Endothelial cell of umbilical vein (primary cell): Measurements from ENCODE around the gene LRRC32. TPM values are rescaled to one million over a fixed set of nuclear protein-coding genes. Genes with fewer than 3 reads are reported as not detected.

Experiments
- BruUV-seq: library from RNA; stranded (reverse); fragments of 400-500 nt; replicated peaks from 2 replicates; lab custom pipeline; 2021; lab: Mats Ljungman, UMichigan
- CTCF ChIA-PET: fragments of 300-600, 350-600 bp; sonication (Branson Sonifier 250); formaldehyde crosslinking; loops from one replicate; lab custom pipeline; 2021; ENCODE audit warnings: antibody characterized with exemption, inconsistent platforms; lab: Charles Lee
- POLR2A ChIA-PET: fragments of 300-600, 350-600 bp; sonication (Branson Sonifier 250); formaldehyde crosslinking; loops from one replicate; lab custom pipeline; 2021; ENCODE audit warnings: antibody characterized with exemption, inconsistent platforms; lab: Charles Lee
- DNase-seq: peaks from one replicate; pipeline ENCODE4 v3.0.0-alpha.2; 2011; ENCODE audit warnings: low read depth, low spot score
- FAIRE-seq: peaks from 2 replicates; lab custom pipeline; 2011; peaks lifted over from hg19 to GRCh38; lab: Jason Lieb, UNC
- H2AFZ ChIP-seq: 2 replicates; pipeline ENCODE4 v1.6.0; 2012; ENCODE audit warnings: low read depth, low read length, control low read depth, inconsistent platforms
- H3K27ac ChIP-seq: 2 replicates; pipeline ENCODE4 v1.5.1; 2011; ENCODE audit warnings: low read depth, mild to moderate bottlenecking, control low read depth, low read length, moderate library complexity; ENCODE audit not compliant: insufficient read depth
- H3K27me3 ChIP-seq, 2 experiments: 2 replicates each; pipeline versions ENCODE4 v1.6.0 to v1.6.1; 2011; ENCODE audit warnings: low read length in 2 of 2, mixed read lengths in 1 of 2; ENCODE audit not compliant: control insufficient read depth in 2 of 2, insufficient read depth in 2 of 2
- H3K36me3 ChIP-seq, 2 experiments: 2 replicates in 1 of 2; 3 replicates in 1 of 2; pipeline ENCODE4 v1.5.1; 2011; ENCODE audit warnings: low read length in 2 of 2, mild to moderate bottlenecking in 1 of 2, moderate library complexity in 1 of 2; ENCODE audit not compliant: control insufficient read depth in 2 of 2, insufficient read depth in 2 of 2; ENCODE audit errors: extremely low read depth in 1 of 2
- H3K4me1 ChIP-seq: 3 replicates; pipeline ENCODE4 v1.5.1; 2011; ENCODE audit warnings: mild to moderate bottlenecking, low read length; ENCODE audit not compliant: control insufficient read depth, insufficient read depth; ENCODE audit errors: extremely low read depth
- H3K4me2 ChIP-seq: 2 replicates; pipeline ENCODE4 v1.6.1; 2011; ENCODE audit warnings: low read length, control low read depth, mixed read lengths; ENCODE audit not compliant: insufficient read depth
- H3K4me3 ChIP-seq, 3 experiments: fragments of 200-600 bp in 1 of 3; sonication (generic), shearing (Covaris generic) in 1 of 3; replicated peaks in 1 of 3; 2 replicates each; pipeline ENCODE4 v1.5.1; 2011 to 2016; ENCODE audit warnings: control low read depth in 3 of 3, low read length in 3 of 3, mild to moderate bottlenecking in 2 of 3, inconsistent platforms in 1 of 3, low read depth in 1 of 3, moderate library complexity in 1 of 3; ENCODE audit not compliant: insufficient read depth in 1 of 3
- H3K79me2 ChIP-seq: 2 replicates; pipeline ENCODE4 v1.6.0; 2012; ENCODE audit warnings: low read length, inconsistent platforms; ENCODE audit not compliant: control insufficient read depth, insufficient read depth
- H3K9ac ChIP-seq: replicated peaks from 2 replicates; pipeline ENCODE3; 2011; ENCODE audit warnings: low read length, control low read depth; ENCODE audit not compliant: insufficient read depth; ENCODE audit errors: extremely low read depth
- H3K9me1 ChIP-seq: replicated peaks from 3 replicates; pipeline ENCODE4 v1.6.0; 2011; ENCODE audit warnings: mild to moderate bottlenecking, low read length; ENCODE audit not compliant: control insufficient read depth, insufficient read depth; ENCODE audit errors: extremely low read depth
- H3K9me3 ChIP-seq: replicated peaks from 2 replicates; pipeline ENCODE4 v1.5.1; 2012; ENCODE audit warnings: low read length, inconsistent platforms; ENCODE audit not compliant: control insufficient read depth, insufficient read depth
- H4K20me1 ChIP-seq: replicated peaks from 2 replicates; pipeline ENCODE3; 2011; ENCODE audit warnings: mild to moderate bottlenecking, low read length; ENCODE audit not compliant: control insufficient read depth, insufficient read depth; ENCODE audit errors: extremely low read depth
- EZH2 ChIP-seq: IDR thresholded peaks from 2 replicates; pipeline ENCODE4 v1.6.1; 2012; ENCODE audit warnings: borderline replicate concordance, low read depth, mild to moderate bottlenecking, moderate library complexity, low read length, inconsistent platforms; ENCODE audit not compliant: severe bottlenecking
- FOS ChIP-seq: IDR thresholded peaks from 2 replicates; pipeline ENCODE4 v1.6.1; 2011; ENCODE audit warnings: mild to moderate bottlenecking, low read length, moderate library complexity, borderline replicate concordance; ENCODE audit not compliant: insufficient read depth
- GATA2 ChIP-seq: IDR thresholded peaks from 2 replicates; pipeline ENCODE4 v1.7.0; 2011; ENCODE audit warnings: low read depth, mild to moderate bottlenecking, moderate library complexity, mixed read lengths, low read length; ENCODE audit not compliant: insufficient read length, insufficient read depth
- JUN ChIP-seq: IDR thresholded peaks from 2 replicates; pipeline ENCODE4 v1.6.1; 2011; ENCODE audit warnings: borderline replicate concordance, low read depth; ENCODE audit not compliant: insufficient read length, insufficient read depth
- MAX ChIP-seq: IDR thresholded peaks from 2 replicates; pipeline ENCODE4 v1.6.1; 2011; ENCODE audit not compliant: insufficient read depth, insufficient read length
- MYC ChIP-seq: IDR thresholded peaks from one replicate; pipeline ENCODE4 v1.6.1; 2011; ENCODE audit warnings: mild to moderate bottlenecking, low read depth, low read length
- POLR2A ChIP-seq: IDR thresholded peaks from 2 replicates; pipeline ENCODE4 v1.6.1; 2012; ENCODE audit warnings: low read depth, mild to moderate bottlenecking, control low read depth, low read length
- POLR2AphosphoS5 ChIP-seq: IDR thresholded peaks from 2 replicates; pipeline ENCODE4 v1.6.1; 2012; ENCODE audit warnings: low read depth, mild to moderate bottlenecking, control low read depth, low read length, moderate library complexity; ENCODE audit not compliant: insufficient read depth
- dilution Hi-C: fragments of 300-500 bp; cut with MboI; formaldehyde crosslinking; loops from one replicate; pipeline ENCODE4 v1.15.0; 2019; ENCODE audit warnings: low sequenced_read_pairs; ENCODE audit not compliant: extremely low pct_ligation_motif_present
- intact Hi-C: fragments of 100-400 bp; cut with micrococcal nuclease; formaldehyde crosslinking; loops from one replicate; pipeline ENCODE4 v1.10.0; 2022
- polyA plus RNA-seq, 4 experiments: library from polyadenylated mRNA; depleted of rRNA in 3 of 4; stranded (reverse) in 3 of 4; unstranded in 1 of 4; fragments of >200 nt; gene quantifications; 2 replicates each; pipeline versions ENCODE4 v1.2.1 to v1.2.3, GENCODE V29; 2011 to 2012; ENCODE audit warnings: missing spikeins in 1 of 4
- total RNA-seq: library from RNA; stranded (reverse); gene quantifications from 2 replicates; pipeline ENCODE4 v1.2.3, GENCODE V29; 2021
- TF ChIP-seq, protein P1 (sequence below), 2 donors: IDR thresholded peaks; 1 replicate in 1 of 2; 2 replicates in 1 of 2; pipeline ENCODE4 v1.5.1; 2011; ENCODE audit warnings: low read length in 2 of 2, mild to moderate bottlenecking in 2 of 2, moderate library complexity in 2 of 2, control low read depth in 1 of 2, inconsistent platforms in 1 of 2, low read depth in 1 of 2; ENCODE audit not compliant: insufficient read depth in 1 of 2; ENCODE audit errors: extremely low read depth in 1 of 2

LRRC32 gene
- total and polyA plus RNA-seq, 2 donors (not counting 3 experiments of a cell fraction or from before 2014, with no cell fraction given) = 77.2 to 117 TPM

- POLR2A ChIA-PET = no interaction called here
- H3K36me3 ChIP-seq = no peaks in the 10 kb centered on the region
- no peak for FAIRE-seq
- dilution Hi-C loops (no loop called here), intact Hi-C loops (no loop called here)
- H4K20me1 ChIP-seq = no peaks in the 10 kb centered on the region
- no peak overlapping the region for H3K27ac ChIP-seq
- no peak overlapping the region for H3K4me2 ChIP-seq
- H3K27me3 ChIP-seq = no peaks in the 10 kb centered on the region
- BruUV-seq = no TSS peak
- no peak overlapping the region for H3K4me3 ChIP-seq
- CTCF ChIA-PET = no interaction called here
- H3K4me1 ChIP-seq = no peaks in the 10 kb centered on the region
- H2AFZ ChIP-seq = no peak overlapping the region
- no peak for DNase-seq
- no peaks in the 10 kb centered on the region for H3K9me3 ChIP-seq
- no peaks in the 10 kb centered on the region for H3K79me2 ChIP-seq
- H3K9ac ChIP-seq = no peak overlapping the region
- TF ChIP-seq GATA2 (no peak), POLR2AphosphoS5 (no peak), POLR2A (no peak), JUN (no peak), MYC (no peak), MAX (no peak), FOS (no peak), EZH2 (no peak)
- TF ChIP-seq, protein P1, sequence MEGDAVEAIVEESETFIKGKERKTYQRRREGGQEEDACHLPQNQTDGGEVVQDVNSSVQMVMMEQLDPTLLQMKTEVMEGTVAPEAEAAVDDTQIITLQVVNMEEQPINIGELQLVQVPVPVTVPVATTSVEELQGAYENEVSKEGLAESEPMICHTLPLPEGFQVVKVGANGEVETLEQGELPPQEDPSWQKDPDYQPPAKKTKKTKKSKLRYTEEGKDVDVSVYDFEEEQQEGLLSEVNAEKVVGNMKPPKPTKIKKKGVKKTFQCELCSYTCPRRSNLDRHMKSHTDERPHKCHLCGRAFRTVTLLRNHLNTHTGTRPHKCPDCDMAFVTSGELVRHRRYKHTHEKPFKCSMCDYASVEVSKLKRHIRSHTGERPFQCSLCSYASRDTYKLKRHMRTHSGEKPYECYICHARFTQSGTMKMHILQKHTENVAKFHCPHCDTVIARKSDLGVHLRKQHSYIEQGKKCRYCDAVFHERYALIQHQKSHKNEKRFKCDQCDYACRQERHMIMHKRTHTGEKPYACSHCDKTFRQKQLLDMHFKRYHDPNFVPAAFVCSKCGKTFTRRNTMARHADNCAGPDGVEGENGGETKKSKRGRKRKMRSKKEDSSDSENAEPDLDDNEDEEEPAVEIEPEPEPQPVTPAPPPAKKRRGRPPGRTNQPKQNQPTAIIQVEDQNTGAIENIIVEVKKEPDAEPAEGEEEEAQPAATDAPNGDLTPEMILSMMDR (IDR thresholded peaks at IDR 0.05; ENCODE audit: extremely low read depth in 1 of 2, insufficient read depth in 1 of 2, low read depth in 1 of 2, low read length in 2 of 2) = no peak
- H3K9me1 ChIP-seq = no peaks in the 10 kb centered on the region
Measured at GRCh38 chr11:76714493-76714892, 43.9 kb upstream of the LRRC32 start.
